IMR-90 (cell line): ENCODE measurements around the gene CPLX1. TPM values are rescaled to one million over a fixed set of nuclear protein-coding genes. Genes with fewer than 3 reads are reported as not detected.

Experiments used
- ATAC-seq: fragments of 200-7000 bp; cut with Tn5 transposase; 2 replicates; pipeline ENCODE4 v1.9.1; 2020; ENCODE audit warnings: low read depth, mild to moderate bottlenecking, moderate library complexity
- BruUV-seq: library from RNA; stranded (reverse); fragments of 400-500 nt; replicated peaks from 2 replicates; lab custom pipeline; 2021; lab: Mats Ljungman, UMichigan
- CTCF ChIA-PET: fragments of 300-600 bp; formaldehyde crosslinking; extraction: SDS; loops from one replicate; lab custom pipeline; 2021; ENCODE audit warnings: antibody characterized with exemption; lab: Yijun Ruan, JAX
- POLR2A ChIA-PET: fragments of 300-600 bp; sonication (Branson Sonifier 250); formaldehyde crosslinking; loops from one replicate; lab custom pipeline; 2022; ENCODE audit warnings: antibody characterized with exemption; ENCODE audit not compliant: unreplicated experiment; lab: Charles Lee
- DNase-seq: peaks from one replicate; pipeline ENCODE4 v3.0.0; 2013
- H2AFZ ChIP-seq: replicated peaks from 2 replicates; pipeline ENCODE3; 2013; ENCODE audit warnings: low read length, mild to moderate bottlenecking; ENCODE audit not compliant: poor library complexity
- H2AK5ac ChIP-seq: 2 replicates; pipeline ENCODE4 v1.6.1; 2013; ENCODE audit warnings: low read depth, low read length, inconsistent platforms
- H2AK9ac ChIP-seq: replicated peaks from 2 replicates; pipeline ENCODE3; 2013; ENCODE audit warnings: mild to moderate bottlenecking, low read depth, low read length, moderate library complexity; ENCODE audit not compliant: poor library complexity
- H2BK120ac ChIP-seq: 2 replicates; pipeline ENCODE4 v1.6.1; 2013; ENCODE audit warnings: low read depth, low read length, inconsistent platforms
- H2BK15ac ChIP-seq: 3 replicates; pipeline ENCODE4 v1.6.1; 2013; ENCODE audit warnings: low read depth, low read length, inconsistent platforms
- H2BK20ac ChIP-seq: 2 replicates; pipeline ENCODE4 v1.6.1; 2013; ENCODE audit warnings: low read depth, mild to moderate bottlenecking, inconsistent platforms, low read length, moderate library complexity
- H2BK5ac ChIP-seq: 2 replicates; pipeline ENCODE4 v1.6.1; 2013; ENCODE audit warnings: mild to moderate bottlenecking, low read depth, low read length, inconsistent platforms; ENCODE audit not compliant: poor library complexity, severe bottlenecking
- H3K14ac ChIP-seq: replicated peaks from 2 replicates; pipeline ENCODE4 v1.6.1; 2013; ENCODE audit warnings: low read depth, low read length, inconsistent platforms
- H3K18ac ChIP-seq: 2 replicates; pipeline ENCODE4 v1.6.1; 2013; ENCODE audit warnings: low read depth, low read length, control low read depth
- H3K23ac ChIP-seq: 2 replicates; pipeline ENCODE4 v1.6.1; 2013; ENCODE audit warnings: low read depth, low read length, inconsistent platforms
- H3K27ac ChIP-seq: 2 replicates; pipeline ENCODE4 v1.5.1; 2013; ENCODE audit warnings: mild to moderate bottlenecking, control low read depth, low read length; ENCODE audit not compliant: insufficient read depth
- H3K27me3 ChIP-seq: 2 replicates; pipeline ENCODE4 v1.6.1; 2013; ENCODE audit warnings: low read length; ENCODE audit not compliant: control insufficient read depth, insufficient read depth
- H3K36me3 ChIP-seq: 2 replicates; pipeline ENCODE4 v1.6.1; 2013; ENCODE audit warnings: low read length, mixed read lengths; ENCODE audit not compliant: control insufficient read depth, insufficient read depth
- H3K4ac ChIP-seq: 2 replicates; pipeline ENCODE4 v1.6.1; 2013; ENCODE audit warnings: low read depth, low read length, inconsistent platforms
- H3K4me1 ChIP-seq: 2 replicates; pipeline ENCODE4 v1.6.1; 2013; ENCODE audit warnings: low read length, mixed read lengths; ENCODE audit not compliant: control insufficient read depth, insufficient read depth
- H3K4me2 ChIP-seq: 2 replicates; pipeline ENCODE4 v1.6.1; 2013; ENCODE audit warnings: low read depth, mild to moderate bottlenecking, control low read depth, low read length, moderate library complexity
- H3K4me3 ChIP-seq: 2 replicates; pipeline ENCODE4 v1.5.1; 2013; ENCODE audit warnings: low read depth, mild to moderate bottlenecking, control low read depth, low read length, moderate library complexity; ENCODE audit not compliant: insufficient read depth
- H3K56ac ChIP-seq: 2 replicates; pipeline ENCODE4 v1.6.1; 2013; ENCODE audit warnings: low read length, inconsistent platforms; ENCODE audit not compliant: insufficient read depth; ENCODE audit errors: extremely low read depth
- H3K79me1 ChIP-seq, 2 experiments: 2 replicates each; pipeline ENCODE4 v1.6.1; 2013; ENCODE audit warnings: low read length in 2 of 2, inconsistent platforms in 1 of 2, low read depth in 1 of 2
- H3K9ac ChIP-seq: 2 replicates; pipeline ENCODE4 v1.6.1; 2013; ENCODE audit warnings: low read depth, low read length, control low read depth
- H3K9me1 ChIP-seq: 2 replicates; pipeline ENCODE4 v1.6.1; 2013; ENCODE audit warnings: low read length, inconsistent platforms; ENCODE audit not compliant: insufficient read depth
- H3K9me3 ChIP-seq: 2 replicates; pipeline ENCODE4 v1.6.1; 2013; ENCODE audit warnings: low read length; ENCODE audit not compliant: control insufficient read depth, insufficient read depth
- H4K20me1 ChIP-seq: 2 replicates; pipeline ENCODE4 v1.6.1; 2013; ENCODE audit warnings: low read length, inconsistent platforms; ENCODE audit not compliant: insufficient read depth
- H4K5ac ChIP-seq: 2 replicates; pipeline ENCODE4 v1.6.1; 2013; ENCODE audit warnings: mild to moderate bottlenecking, low read depth, low read length, control low read depth
- H4K8ac ChIP-seq, 2 experiments: 2 replicates each; pipeline ENCODE4 v1.6.1; 2013; ENCODE audit warnings: low read depth in 2 of 2, low read length in 2 of 2, control low read depth in 1 of 2, inconsistent platforms in 1 of 2
- H4K91ac ChIP-seq: 2 replicates; pipeline ENCODE4 v1.6.1; 2013; ENCODE audit warnings: low read depth, low read length, inconsistent platforms; ENCODE audit not compliant: insufficient read depth
- CEBPB ChIP-seq: IDR thresholded peaks from 2 replicates; pipeline ENCODE4 v1.6.1; 2012; ENCODE audit warnings: low read depth, low read length, improper control_type of control experiment
- CTCF ChIP-seq: conservative IDR thresholded peaks from 2 replicates; pipeline ENCODE4 v1.5.1; 2012; ENCODE audit warnings: mild to moderate bottlenecking, low read depth, low read length, improper control_type of control experiment
- MAFK ChIP-seq: IDR thresholded peaks from 2 replicates; pipeline ENCODE4 v1.6.1; 2012; ENCODE audit warnings: low read depth, low read length, improper control_type of control experiment
- MXI1 ChIP-seq: IDR thresholded peaks from 2 replicates; pipeline ENCODE4 v1.6.1; 2012; ENCODE audit warnings: low read depth, mild to moderate bottlenecking, low read length, moderate library complexity, borderline replicate concordance
- RCOR1 ChIP-seq: IDR thresholded peaks from 2 replicates; pipeline ENCODE4 v1.6.1; 2012; ENCODE audit warnings: mild to moderate bottlenecking, low read length, improper control_type of control experiment; ENCODE audit not compliant: insufficient replicate concordance
- WGBS, 2 experiments: methylation state at CpG; one replicate each; pipeline versions ENCODE4 v1.1.5 to v1.1.7; 2013; ENCODE audit warnings: missing lambda C conversion rate in 2 of 2; ENCODE audit not compliant: insufficient read length in 1 of 2; ENCODE audit errors: extremely low coverage in 2 of 2; 5-methylcytosine and 5-hydroxymethylcytosine counted together
- dilution Hi-C: fragments of 300-500 bp; cut with HindIII; formaldehyde crosslinking; loops from one replicate; pipeline ENCODE4 v1.14.3; 2018; ENCODE audit warnings: low sequenced_read_pairs; ENCODE audit not compliant: unreplicated experiment
- in situ Hi-C: fragments of 300-500 bp; cut with MboI; formaldehyde crosslinking; loops from 3 replicates; pipeline ENCODE4 v1.14.3; 2019; ENCODE audit warnings: low sequenced_read_pairs, inconsistent platforms, mixed read lengths
- intact Hi-C: fragments of 100-400 bp; cut with micrococcal nuclease; formaldehyde crosslinking; loops from 2 replicates; pipeline ENCODE4 v1.10.0; 2022
- polyA plus RNA-seq, 3 experiments: library from polyadenylated mRNA; depleted of rRNA; stranded (reverse); fragments of >200 nt; gene quantifications; 2 replicates each; pipeline ENCODE4 v1.2.3, GENCODE V29; 2012; ENCODE audit warnings: low replicate concordance in 1 of 3
- total RNA-seq: library from RNA; depleted of rRNA; stranded (reverse); fragments of >200 nt; gene quantifications from 2 replicates; pipeline ENCODE4 v1.2.3, GENCODE V29; 2012

The CPLX1 gene
- total and polyA plus RNA-seq, 2 of the 4 experiments (the other 2 are of a cell fraction), result 0.05 TPM; not detected in 1

- in situ Hi-C loops (no loop called here), dilution Hi-C loops (no loop called here), intact Hi-C loops (no loop called here)
- H3K36me3 ChIP-seq, result peaks cover 45% of the 10 kb centered on the region
- POLR2A ChIA-PET, result no interaction called here
- no peak overlapping the region for H4K8ac ChIP-seq
- H2AFZ ChIP-seq, result no peak overlapping the region
- H3K4ac ChIP-seq, result no peak overlapping the region
- TSS peak; percentile 15 for BruUV-seq
- no peaks in the 10 kb centered on the region for H3K27me3 ChIP-seq
- TF ChIP-seq RCOR1 (no peak), CEBPB (no peak), CTCF (no peak), MXI1 (no peak), MAFK (no peak)
- peak overlapping the region; percentile 22 for H2AK9ac ChIP-seq
- peaks cover 41% of the 10 kb centered on the region for H4K20me1 ChIP-seq
- H3K56ac ChIP-seq, result no peak overlapping the region
- no peak overlapping the region for H2BK5ac ChIP-seq
- no peak overlapping the region for H2AK5ac ChIP-seq
- no peak overlapping the region for H2BK120ac ChIP-seq
- H2BK20ac ChIP-seq, result no peak overlapping the region
- H4K5ac ChIP-seq, result no peak overlapping the region
- no peak overlapping the region for H2BK15ac ChIP-seq
- peaks cover 14 to 37% of the 10 kb centered on the region in 2 experiments for H3K79me1 ChIP-seq
- no peak overlapping the region for H3K23ac ChIP-seq
- H3K14ac ChIP-seq, result no peak overlapping the region
- no peak overlapping the region for H3K4me3 ChIP-seq
- no peak overlapping the region for H3K4me2 ChIP-seq
- no peaks in the 10 kb centered on the region for H3K9me3 ChIP-seq
- ATAC-seq (no peak), DNase-seq (no peak)
- WGBS, 2 experiments, result no CpG with 5 or more reads among the region's 12 CpGs
- H3K4me1 ChIP-seq, result peaks cover 12% of the 10 kb centered on the region
- no peak overlapping the region for H3K18ac ChIP-seq
- peaks cover 6% of the 10 kb centered on the region; the same call in 1 of the 2 replicates for H3K9me1 ChIP-seq
- no peak overlapping the region for H3K27ac ChIP-seq
- CTCF ChIA-PET, result no interaction called here
- H4K91ac ChIP-seq, result no peak overlapping the region
- no peak overlapping the region for H3K9ac ChIP-seq
Measured at GRCh38 chr4:740011-740410, 85.9 kb downstream of the CPLX1 start.
